H9 (cell line): ENCODE measurements around the gene GMPS. TPM values are rescaled to one million over a fixed set of nuclear protein-coding genes. Genes with fewer than 3 reads are reported as not detected.

Experiments used
- DNase-seq: peaks from one replicate; pipeline ENCODE4 v3.0.0-alpha.2; 2017
- H2AFZ ChIP-seq: one replicate; pipeline ENCODE4 v1.6.1; 2013; ENCODE audit warnings: mild to moderate bottlenecking, low read length, control low read depth, moderate library complexity
- H2AK5ac ChIP-seq: 2 replicates; pipeline ENCODE4 v1.6.1; 2013; ENCODE audit warnings: low read length, control low read depth, mixed read lengths; ENCODE audit not compliant: insufficient read length
- H2BK120ac ChIP-seq: one replicate; pipeline ENCODE4 v1.6.1; 2013; ENCODE audit warnings: low read depth, mild to moderate bottlenecking, low read length, control low read depth, inconsistent platforms; ENCODE audit not compliant: poor library complexity, severe bottlenecking
- H2BK12ac ChIP-seq: 2 replicates; pipeline ENCODE4 v1.6.1; 2013; ENCODE audit warnings: low read length, control low read depth, mixed read lengths, low read depth; ENCODE audit not compliant: insufficient read length
- H2BK15ac ChIP-seq: 2 replicates; pipeline ENCODE4 v1.6.1; 2013; ENCODE audit warnings: low read depth, low read length, control low read depth
- H2BK20ac ChIP-seq: one replicate; pipeline ENCODE4 v1.6.1; 2013; ENCODE audit warnings: low read depth, mild to moderate bottlenecking, low read length, control low read depth, inconsistent platforms; ENCODE audit not compliant: poor library complexity, severe bottlenecking
- H2BK5ac ChIP-seq: 2 replicates; pipeline ENCODE4 v1.6.1; 2013; ENCODE audit warnings: low read length, control low read depth, mixed read lengths; ENCODE audit not compliant: insufficient read length
- H3K14ac ChIP-seq: 2 replicates; pipeline ENCODE4 v1.6.1; 2013; ENCODE audit warnings: low read length, control low read depth; ENCODE audit not compliant: insufficient read depth
- H3K18ac ChIP-seq: 2 replicates; pipeline ENCODE4 v1.6.1; 2013; ENCODE audit warnings: low read depth, mild to moderate bottlenecking, mixed read lengths, low read length, control low read depth; ENCODE audit not compliant: insufficient read length
- H3K23ac ChIP-seq: 2 replicates; pipeline ENCODE4 v1.6.1; 2013; ENCODE audit warnings: low read length, control low read depth, mixed read lengths, low read depth; ENCODE audit not compliant: insufficient read length
- H3K23me2 ChIP-seq: 2 replicates; pipeline ENCODE4 v1.6.1; 2013; ENCODE audit warnings: low read depth, mild to moderate bottlenecking, mixed read lengths, low read length, control low read depth; ENCODE audit not compliant: insufficient read length, poor library complexity, severe bottlenecking
- H3K27ac ChIP-seq: 2 replicates; pipeline ENCODE4 v1.5.1; 2013; ENCODE audit warnings: low read length, control low read depth, mixed read lengths, low read depth; ENCODE audit not compliant: insufficient read length
- H3K27me3 ChIP-seq: 2 replicates; pipeline ENCODE4 v1.6.1; 2013; ENCODE audit warnings: low read length, control low read depth, inconsistent platforms; ENCODE audit not compliant: insufficient read depth
- H3K4ac ChIP-seq: 2 replicates; pipeline ENCODE4 v1.6.1; 2013; ENCODE audit warnings: low read depth, mild to moderate bottlenecking, control low read depth, inconsistent platforms, low read length, moderate library complexity
- H3K4me1 ChIP-seq: 2 replicates; pipeline ENCODE4 v1.6.1; 2013; ENCODE audit warnings: low read length, control low read depth, inconsistent platforms; ENCODE audit not compliant: insufficient read depth
- H3K4me2 ChIP-seq: 2 replicates; pipeline ENCODE4 v1.6.1; 2013; ENCODE audit warnings: low read length, control low read depth, mixed read lengths; ENCODE audit not compliant: insufficient read length, insufficient read depth
- H3K56ac ChIP-seq: 2 replicates; pipeline ENCODE4 v1.6.1; 2013; ENCODE audit warnings: low read depth, mild to moderate bottlenecking, mixed read lengths, low read length, control low read depth; ENCODE audit not compliant: insufficient read length
- H3K79me1 ChIP-seq: 2 replicates; pipeline ENCODE4 v1.6.1; 2013; ENCODE audit warnings: low read depth, mild to moderate bottlenecking, moderate library complexity, low read length, control low read depth, inconsistent platforms; ENCODE audit not compliant: insufficient read depth, poor library complexity, severe bottlenecking
- H3K79me2 ChIP-seq: 2 replicates; pipeline ENCODE4 v1.6.1; 2013; ENCODE audit warnings: low read length, control low read depth, inconsistent platforms; ENCODE audit not compliant: insufficient read depth
- H3K9ac ChIP-seq: 2 replicates; pipeline ENCODE4 v1.6.1; 2013; ENCODE audit warnings: low read length, control low read depth, mixed read lengths; ENCODE audit not compliant: insufficient read length; ENCODE audit errors: extremely low read depth
- H3K9me3 ChIP-seq: one replicate; pipeline ENCODE4 v1.6.1; 2013; ENCODE audit warnings: low read depth, low read length, inconsistent platforms; ENCODE audit not compliant: control insufficient read depth
- H3T11ph ChIP-seq: one replicate; pipeline ENCODE4 v1.6.1; 2013; ENCODE audit warnings: mild to moderate bottlenecking, low read length, control low read depth, inconsistent platforms
- H4K20me1 ChIP-seq: one replicate; pipeline ENCODE4 v1.6.1; 2013; ENCODE audit not compliant: control insufficient read depth, insufficient read length, insufficient read depth
- H4K5ac ChIP-seq: 2 replicates; pipeline ENCODE4 v1.6.1; 2013; ENCODE audit warnings: low read depth, mild to moderate bottlenecking, mixed read lengths, low read length, control low read depth; ENCODE audit not compliant: insufficient read length
- H4K8ac ChIP-seq: replicated peaks from 2 replicates; pipeline ENCODE4 v1.6.1; 2013; ENCODE audit warnings: low read length, control low read depth, mixed read lengths, low read depth; ENCODE audit not compliant: insufficient read length
- H4K91ac ChIP-seq: 2 replicates; pipeline ENCODE4 v1.6.1; 2013; ENCODE audit warnings: low read depth, mild to moderate bottlenecking, moderate library complexity, mixed read lengths, low read length, control low read depth; ENCODE audit not compliant: insufficient read length
- H3K27ac Mint-ChIP-seq, 3 experiments: 2 replicates in 2 of 3; 3 replicates in 1 of 3; pipeline ENCODE4 v1.8.0; 2020 to 2021; ENCODE audit warnings: mixed read lengths in 3 of 3, mild to moderate bottlenecking in 1 of 3, moderate library complexity in 1 of 3
- H3K27me3 Mint-ChIP-seq: 2 replicates; pipeline ENCODE4 v1.8.0; 2021; ENCODE audit warnings: low read depth, mild to moderate bottlenecking, moderate library complexity, mixed read lengths
- H3K36me3 Mint-ChIP-seq, 3 experiments: 2 replicates in 2 of 3; 3 replicates in 1 of 3; pipeline ENCODE4 v1.8.0; 2020 to 2021; ENCODE audit warnings: low read depth in 3 of 3, mixed read lengths in 3 of 3; ENCODE audit not compliant: insufficient read depth in 1 of 3
- H3K4me1 Mint-ChIP-seq, 2 experiments: 2 replicates each; pipeline ENCODE4 v1.8.0; 2020; ENCODE audit warnings: mixed read lengths in 2 of 2
- H3K4me3 Mint-ChIP-seq, 2 experiments: 2 replicates in 1 of 2; 3 replicates in 1 of 2; pipeline ENCODE4 v1.8.0; 2020 to 2021; ENCODE audit warnings: mild to moderate bottlenecking in 2 of 2, mixed read lengths in 2 of 2, moderate library complexity in 1 of 2
- H3K9me3 Mint-ChIP-seq, 2 experiments: 2 replicates in 1 of 2; 3 replicates in 1 of 2; pipeline ENCODE4 v1.8.0; 2020; ENCODE audit warnings: mild to moderate bottlenecking in 2 of 2, mixed read lengths in 2 of 2, moderate library complexity in 1 of 2
- WGBS: extraction: QIAGEN DNeasy Blood & Tissue Kit; methylation state at CpG from one replicate; pipeline ENCODE4 v1.1.7; 2013; ENCODE audit warnings: missing lambda C conversion rate, low lambda C conversion rate, mixed read lengths; ENCODE audit not compliant: insufficient read length; ENCODE audit errors: extremely low coverage; 5-methylcytosine and 5-hydroxymethylcytosine counted together
- total RNA-seq: library from RNA; stranded (reverse); gene quantifications from 2 replicates; pipeline ENCODE4 v1.2.1, GENCODE V29; 2021
- TF ChIP-seq, protein P1 (sequence below): fragments of 200-600 bp; sonication (generic); conservative IDR thresholded peaks from 3 replicates; pipeline ENCODE4 v1.8.0; 2021; ENCODE audit warnings: antibody characterized with exemption, mild to moderate bottlenecking

The GMPS gene
- total RNA-seq, 1 experiment from 2014 or later, result 142 TPM

DNA sequence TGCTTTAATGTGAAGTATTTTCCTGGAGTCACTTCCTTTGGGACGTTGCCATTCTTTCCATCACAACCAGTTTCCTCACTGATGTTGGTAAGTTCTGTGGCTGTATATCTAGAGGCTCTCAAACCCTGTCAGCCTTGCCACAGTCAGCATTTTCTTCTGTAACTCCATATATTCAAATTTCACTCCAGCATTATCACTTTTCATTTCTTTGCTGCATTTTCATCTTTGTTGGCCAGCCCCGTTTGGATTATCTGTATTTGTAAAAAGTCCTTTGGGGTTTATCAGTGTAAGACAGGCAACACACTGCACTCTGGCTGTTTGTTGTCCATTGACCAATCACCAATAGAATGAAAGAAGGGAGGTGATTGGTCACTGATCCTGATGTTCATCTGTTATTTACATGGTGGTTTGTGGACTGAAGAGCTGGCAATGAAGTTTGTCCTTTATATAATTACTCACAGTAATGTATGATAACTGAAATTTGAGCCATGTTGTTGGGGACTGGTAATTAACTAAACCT is 20.3 kb downstream of the GMPS start:
- Histone ChIP-seq H2BK20ac (no peak overlapping the region), H3K4me2 (no peak overlapping the region), H3K9me3 (no peaks in the 10 kb centered on the region), H3K27me3 (no peaks in the 10 kb centered on the region), H2BK12ac (no peak overlapping the region), H2AK5ac (no peak overlapping the region), H3K14ac (no peak overlapping the region), H2BK15ac (no peak overlapping the region), H3T11ph (no peak overlapping the region), H3K23me2 (no peaks in the 10 kb centered on the region), H3K9ac (no peak overlapping the region), H3K79me1 (peaks cover 15% of the 10 kb centered on the region), H4K91ac (no peak overlapping the region), H3K79me2 (peaks cover 15% of the 10 kb centered on the region; the same call in 1 of the 2 replicates), H3K4me1 (no peaks in the 10 kb centered on the region; the same call in 1 of the 2 replicates), H3K4ac (no peak overlapping the region), H2BK120ac (no peak overlapping the region), H4K5ac (no peak overlapping the region), H4K8ac (no peak overlapping the region), H3K23ac (no peak overlapping the region), H4K20me1 (no peaks in the 10 kb centered on the region), H3K56ac (no peak overlapping the region), H3K18ac (no peak overlapping the region), H3K27ac (no peak overlapping the region), H2AFZ (no peak overlapping the region), H2BK5ac (no peak overlapping the region)
- H3K27ac Mint-ChIP-seq, result peak overlapping the region in 2 of 3 experiments; percentile 6 to 68; a peak in 2 of 7 replicates
- H3K4me1 Mint-ChIP-seq, result peaks cover 13 to 15% of the 10 kb centered on the region in 2 experiments
- H3K27me3 Mint-ChIP-seq, result no peaks in the 10 kb centered on the region
- WGBS, result no CpG with 5 or more reads among the region's 2 CpGs
- H3K9me3 Mint-ChIP-seq, result no peaks in the 10 kb centered on the region
- TF ChIP-seq, protein P1, sequence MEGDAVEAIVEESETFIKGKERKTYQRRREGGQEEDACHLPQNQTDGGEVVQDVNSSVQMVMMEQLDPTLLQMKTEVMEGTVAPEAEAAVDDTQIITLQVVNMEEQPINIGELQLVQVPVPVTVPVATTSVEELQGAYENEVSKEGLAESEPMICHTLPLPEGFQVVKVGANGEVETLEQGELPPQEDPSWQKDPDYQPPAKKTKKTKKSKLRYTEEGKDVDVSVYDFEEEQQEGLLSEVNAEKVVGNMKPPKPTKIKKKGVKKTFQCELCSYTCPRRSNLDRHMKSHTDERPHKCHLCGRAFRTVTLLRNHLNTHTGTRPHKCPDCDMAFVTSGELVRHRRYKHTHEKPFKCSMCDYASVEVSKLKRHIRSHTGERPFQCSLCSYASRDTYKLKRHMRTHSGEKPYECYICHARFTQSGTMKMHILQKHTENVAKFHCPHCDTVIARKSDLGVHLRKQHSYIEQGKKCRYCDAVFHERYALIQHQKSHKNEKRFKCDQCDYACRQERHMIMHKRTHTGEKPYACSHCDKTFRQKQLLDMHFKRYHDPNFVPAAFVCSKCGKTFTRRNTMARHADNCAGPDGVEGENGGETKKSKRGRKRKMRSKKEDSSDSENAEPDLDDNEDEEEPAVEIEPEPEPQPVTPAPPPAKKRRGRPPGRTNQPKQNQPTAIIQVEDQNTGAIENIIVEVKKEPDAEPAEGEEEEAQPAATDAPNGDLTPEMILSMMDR, result no peak
- peaks cover 16 to 25% (median 24%) of the 10 kb centered on the region in 3 experiments; a peak in 6 of 7 replicates for H3K36me3 Mint-ChIP-seq
- no peak overlapping the region for H3K4me3 Mint-ChIP-seq
- no peak for DNase-seq
